T47D (cell line): ENCODE data around the gene RRP12.

Experiments
- DNase-seq, 2 experiments: peaks; one replicate each; pipeline versions ENCODE4 v3.0.0 to v3.0.0-alpha.2; 2011 to 2012; ENCODE audit warnings: low read depth in 1 of 2, low spot score in 1 of 2
- JUND ChIP-seq: IDR thresholded peaks from 2 replicates; pipeline ENCODE4 v1.6.1; 2012; ENCODE audit warnings: low read depth
- in situ Hi-C: cut with HindIII; loops from 2 replicates; pipeline ENCODE4 v1.10.0; 2016; ENCODE audit warnings: low sequenced_read_pairs, low pct_unique_long_range_greater_than_20kb

The RRP12 gene

DNA sequence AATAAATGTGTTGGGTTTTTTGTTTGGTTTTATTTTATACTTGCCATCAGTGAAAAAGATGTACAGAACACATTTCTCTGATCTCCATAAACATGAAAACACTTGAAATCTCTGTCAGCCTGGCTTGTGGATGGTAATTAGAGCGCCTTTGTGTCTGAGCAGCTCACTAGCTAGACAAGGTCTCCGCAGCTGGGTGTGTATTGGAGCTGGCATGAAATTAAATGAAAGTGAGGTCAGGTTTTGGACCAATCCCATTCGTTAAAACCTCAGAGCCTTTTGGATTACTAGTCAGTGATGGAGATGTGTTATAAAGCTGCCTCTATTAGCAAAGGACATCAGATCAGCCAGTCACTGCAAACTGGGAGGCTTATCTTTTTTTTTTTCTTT, 79.3 kb downstream of the RRP12 start:
- no peak for TF ChIP-seq JUND
- in situ Hi-C loops: no loop called here

DNA sequence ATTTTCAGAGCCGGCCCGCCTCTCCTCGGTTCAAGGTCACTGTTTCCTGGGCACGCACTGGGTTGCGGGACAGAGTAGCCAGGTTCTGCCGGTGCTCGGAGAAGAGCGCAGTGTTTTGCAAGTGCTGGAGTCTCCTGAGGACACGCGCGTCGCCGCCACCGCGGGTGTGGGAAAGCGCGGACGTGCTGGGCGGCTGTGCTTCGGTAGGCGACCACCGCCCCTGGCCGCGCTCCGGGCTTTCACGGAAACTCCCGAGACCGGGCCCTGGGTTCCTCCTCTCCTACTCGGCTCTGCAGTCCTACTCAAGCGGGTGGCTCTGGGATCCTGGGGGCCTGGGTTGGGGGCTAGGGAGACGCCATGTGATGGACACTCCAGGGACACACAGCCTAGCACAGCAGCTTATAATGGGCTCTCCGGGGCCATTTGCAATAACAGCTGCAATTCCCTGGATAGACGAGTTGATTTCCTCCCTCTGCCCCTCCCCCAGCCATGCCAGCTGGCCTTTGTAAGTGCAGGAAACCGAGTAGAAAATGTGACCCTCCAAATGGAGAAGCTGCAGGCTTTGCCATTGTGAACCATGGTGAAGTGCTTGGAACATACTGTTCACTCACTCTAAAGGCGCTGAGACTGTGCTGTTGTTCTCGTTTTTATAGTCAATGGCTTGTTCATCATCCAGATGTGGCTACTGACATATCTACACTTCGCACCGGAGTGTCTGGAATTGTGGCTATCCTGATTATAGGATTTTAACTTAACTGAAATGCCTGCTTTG, 79.9 kb downstream of the RRP12 start:
- no peak for TF ChIP-seq JUND
- DNase-seq: no peak
- in situ Hi-C loops: no loop called here

More for the DNA sequence above, 79.3 kb downstream of the RRP12 start:
- DNase-seq: no peak

DNA sequence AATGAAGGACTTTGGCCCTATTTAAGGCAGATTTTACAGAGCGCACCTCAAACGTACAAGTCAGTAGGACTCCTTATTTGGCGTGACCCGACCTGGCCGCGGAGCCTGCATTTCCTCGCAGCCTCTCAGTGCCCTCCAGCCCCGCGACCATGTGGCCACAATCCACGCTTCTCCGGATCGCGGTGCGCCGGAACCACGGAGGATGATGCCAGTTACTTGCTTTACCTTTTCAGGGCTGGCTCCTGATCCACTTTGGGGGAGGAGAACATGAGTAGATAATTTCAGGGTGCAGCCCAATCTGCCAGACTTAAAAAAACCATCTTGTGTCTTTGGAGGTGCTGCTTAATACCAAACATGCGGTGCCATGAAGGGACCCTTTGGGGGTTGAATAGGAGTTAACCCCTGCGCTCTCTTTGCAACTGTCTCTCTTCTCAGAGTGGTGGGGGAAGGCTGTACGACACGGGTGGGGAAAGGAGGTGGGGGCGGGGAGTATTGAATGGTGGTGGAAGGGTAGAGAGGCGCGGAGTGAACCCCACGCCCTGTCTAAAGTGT, 80.6 kb downstream of the RRP12 start:
- DNase-seq: no peak
- in situ Hi-C loops: no loop called here
- no peak for TF ChIP-seq JUND

DNA sequence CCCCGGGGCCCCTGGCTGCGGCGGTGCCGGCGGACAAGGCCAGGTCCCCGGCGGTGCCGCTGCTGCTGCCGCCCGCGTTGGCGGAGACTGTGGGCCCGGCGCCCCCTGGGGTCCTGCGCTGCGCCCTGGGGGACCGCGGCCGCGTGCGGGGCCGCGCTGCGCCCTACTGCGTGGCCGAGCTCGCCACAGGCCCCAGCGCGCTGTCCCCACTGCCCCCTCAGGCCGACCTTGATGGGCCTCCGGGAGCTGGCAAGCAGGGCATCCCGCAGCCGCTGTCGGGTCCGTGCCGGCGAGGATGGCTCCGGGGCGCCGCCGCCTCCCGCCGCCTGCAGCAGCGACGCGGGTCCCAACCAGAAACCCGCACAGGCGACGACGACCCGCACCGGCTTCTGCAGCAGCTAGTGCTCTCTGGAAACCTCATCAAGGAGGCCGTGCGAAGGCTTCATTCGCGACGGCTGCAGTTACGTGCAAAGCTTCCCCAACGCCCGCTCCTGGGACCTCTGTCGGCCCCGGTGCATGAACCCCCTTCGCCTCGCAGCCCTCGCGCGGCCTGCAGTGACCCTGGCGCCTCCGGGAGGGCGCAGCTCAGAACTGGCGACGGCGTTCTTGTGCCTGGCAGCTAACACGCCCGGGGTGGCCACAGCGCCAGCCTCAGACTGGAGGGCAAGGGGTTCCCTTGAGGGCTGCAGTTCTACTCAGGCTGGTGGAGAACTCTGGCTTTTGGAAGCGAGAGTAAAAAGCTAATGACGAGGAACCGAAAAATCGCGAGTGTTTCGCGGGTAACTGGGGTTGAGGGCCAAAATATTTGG, 81.3 kb downstream of the RRP12 start:
- in situ Hi-C loops: no loop called here
- no peak for TF ChIP-seq JUND
- peak in 1 of 2 experiments; percentile 57 for DNase-seq

DNA sequence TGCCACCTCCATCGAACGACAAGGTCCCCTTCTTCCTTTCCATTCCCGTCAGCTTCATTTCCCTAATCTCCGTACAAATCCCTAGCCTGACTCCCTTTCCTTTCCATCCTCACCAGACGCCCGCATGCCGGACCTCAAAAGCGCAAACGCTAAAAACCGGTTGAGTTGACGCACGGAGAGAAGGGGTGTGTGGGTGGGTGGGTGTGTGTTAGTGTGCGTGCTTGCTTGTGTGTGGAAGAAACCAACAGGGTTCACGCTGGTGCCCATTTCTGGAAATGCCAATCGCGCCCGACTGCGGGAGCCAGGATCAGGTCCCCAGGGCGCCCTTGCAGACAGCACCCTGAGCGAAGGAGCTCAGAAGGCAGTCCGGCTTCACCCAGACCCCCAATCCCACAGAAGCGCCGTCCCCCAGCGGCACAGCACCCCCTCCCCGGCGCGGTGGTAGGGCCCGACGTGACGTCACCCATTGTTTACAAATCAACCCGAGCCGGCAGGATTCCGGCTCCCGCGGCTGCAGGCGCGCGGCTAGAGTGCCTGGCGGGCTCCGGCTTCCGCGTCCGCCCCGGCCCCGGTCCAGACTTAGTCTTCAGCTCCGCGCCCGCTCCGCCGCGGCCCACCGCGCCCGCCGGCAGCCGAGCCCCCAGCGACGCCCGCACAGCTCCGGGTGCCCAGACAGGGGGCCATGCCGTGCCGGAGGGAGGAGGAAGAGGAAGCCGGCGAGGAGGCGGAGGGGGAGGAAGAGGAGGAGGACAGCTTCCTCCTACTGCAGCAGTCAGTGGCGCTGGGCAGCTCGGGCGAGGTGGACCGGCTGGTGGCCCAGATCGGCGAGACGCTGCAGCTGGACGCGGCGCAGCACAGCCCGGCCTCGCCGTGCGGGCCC, 82.1 kb downstream of the RRP12 start, which contains the start of gene FRAT1:
TSS of gene FRAT1 (plus strand) at position 500 of the 880 bp plus-strand sequence. CDS start at position 683, 183 bp downstream.
- in situ Hi-C loops: no loop called here
- peak; percentile 73 to 97 for DNase-seq
- TF ChIP-seq JUND: peak; percentile 73

DNA sequence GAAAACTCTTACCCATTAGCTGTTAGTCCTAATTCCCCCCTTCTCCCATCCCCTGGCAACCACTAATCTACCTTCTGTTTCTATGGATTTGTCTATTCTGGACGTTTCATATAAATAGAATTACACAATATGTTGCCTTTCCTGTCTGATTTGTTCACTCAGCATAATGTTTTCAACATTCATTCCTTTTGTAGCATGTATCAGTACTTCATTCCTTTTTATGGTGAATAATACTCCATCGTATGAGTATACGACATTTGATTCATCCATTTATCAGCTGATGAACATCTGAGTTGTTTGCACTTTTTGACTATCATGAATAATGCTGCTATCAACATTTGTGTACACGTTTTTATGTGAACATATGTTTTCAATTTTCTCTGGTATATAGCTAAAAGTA, 86.5 kb downstream of the RRP12 start:
- in situ Hi-C loops: no loop called here
- TF ChIP-seq JUND: no peak
- DNase-seq: no peak

DNA sequence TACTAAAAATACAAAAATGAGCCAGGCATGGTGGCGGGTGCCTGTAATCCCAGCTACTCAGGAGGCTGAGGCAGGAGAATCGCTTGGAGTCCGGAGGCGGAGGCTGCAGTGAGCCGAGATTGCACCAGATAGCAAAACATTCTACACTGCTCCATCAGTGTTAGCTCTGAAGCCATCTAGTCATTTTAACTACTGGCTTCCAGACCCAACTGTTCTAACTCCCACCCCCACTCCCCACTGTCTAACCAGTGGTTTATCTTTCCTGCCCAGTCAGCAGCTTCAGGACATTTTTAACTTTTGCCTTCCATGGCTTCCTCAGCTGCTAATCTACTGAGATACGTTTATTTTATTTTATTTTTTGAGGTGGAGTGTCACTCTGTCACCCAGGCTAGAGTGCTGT, 88.2 kb downstream of the RRP12 start:
- DNase-seq: no peak
- no peak for TF ChIP-seq JUND
- in situ Hi-C loops: no loop called here

DNA sequence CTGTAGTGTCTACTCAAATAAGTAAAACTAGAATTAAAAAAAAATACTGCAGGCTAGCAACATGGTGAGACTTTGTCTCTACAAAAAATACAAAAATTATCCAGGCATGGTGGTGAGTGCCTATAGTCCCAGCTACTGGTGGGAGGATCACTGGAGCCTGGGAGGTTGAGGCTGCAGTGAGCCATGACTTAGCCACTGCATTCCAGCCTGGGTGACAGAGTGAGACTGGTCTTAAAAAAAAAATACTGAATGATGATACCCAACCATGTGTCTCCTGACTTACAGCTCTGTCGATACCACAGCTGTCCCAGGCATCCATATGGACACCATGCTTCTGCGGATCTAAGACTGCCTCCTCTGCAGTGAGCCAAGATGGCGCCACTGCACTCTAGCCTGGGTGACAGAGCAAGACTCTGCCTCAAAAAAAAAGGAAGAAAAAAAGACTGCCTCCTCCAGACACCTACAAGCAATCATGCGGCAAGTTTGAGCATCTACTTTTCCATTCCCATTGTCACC, 90.0 kb downstream of the RRP12 start:
- in situ Hi-C loops: no loop called here
- no peak for TF ChIP-seq JUND
- no peak for DNase-seq

DNA sequence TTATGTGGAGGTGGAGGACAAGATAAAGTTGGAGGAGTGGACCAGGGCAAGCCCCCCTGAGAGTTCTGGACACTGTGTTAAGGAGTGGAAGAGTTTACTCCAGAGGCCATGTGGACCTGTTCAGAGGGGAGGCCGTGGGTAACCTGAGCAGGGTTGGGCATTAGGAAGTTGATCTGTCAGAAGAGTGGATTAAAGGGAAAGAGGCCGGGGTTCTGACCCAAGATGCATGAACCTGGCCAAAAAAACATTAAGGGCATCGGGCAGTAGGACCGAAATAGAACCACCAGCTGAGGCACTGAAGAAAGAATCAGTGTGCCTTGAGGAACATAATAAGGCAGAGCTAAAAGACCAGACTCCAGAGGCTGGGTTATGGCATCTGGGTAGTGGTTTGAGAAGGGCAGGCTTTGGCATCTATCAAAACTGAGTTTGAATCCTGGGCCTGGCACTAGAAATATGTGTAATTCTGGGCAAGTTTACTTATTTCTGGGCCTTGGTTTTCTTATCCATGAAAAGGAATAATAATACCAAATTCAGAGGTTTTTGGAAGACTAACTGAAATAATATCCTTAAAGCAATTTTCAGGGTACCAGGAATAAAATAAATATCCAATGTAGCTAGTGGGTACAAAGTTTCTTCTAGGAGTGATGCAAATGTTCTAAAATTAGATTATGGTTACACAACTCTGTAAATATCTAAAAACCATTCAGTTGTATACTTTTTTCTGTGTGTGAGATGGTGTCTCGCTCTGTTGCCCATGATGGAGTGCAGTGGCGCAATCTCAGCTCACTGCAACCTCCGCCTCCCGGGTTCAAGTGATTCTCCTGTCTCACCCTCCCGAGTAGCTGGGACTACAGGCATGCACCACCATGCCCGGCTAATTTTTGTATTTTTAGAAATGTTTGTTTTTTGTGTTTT, 93.0 kb downstream of the RRP12 start:
- DNase-seq: no peak
- in situ Hi-C loops: no loop called here
- no peak for TF ChIP-seq JUND

DNA sequence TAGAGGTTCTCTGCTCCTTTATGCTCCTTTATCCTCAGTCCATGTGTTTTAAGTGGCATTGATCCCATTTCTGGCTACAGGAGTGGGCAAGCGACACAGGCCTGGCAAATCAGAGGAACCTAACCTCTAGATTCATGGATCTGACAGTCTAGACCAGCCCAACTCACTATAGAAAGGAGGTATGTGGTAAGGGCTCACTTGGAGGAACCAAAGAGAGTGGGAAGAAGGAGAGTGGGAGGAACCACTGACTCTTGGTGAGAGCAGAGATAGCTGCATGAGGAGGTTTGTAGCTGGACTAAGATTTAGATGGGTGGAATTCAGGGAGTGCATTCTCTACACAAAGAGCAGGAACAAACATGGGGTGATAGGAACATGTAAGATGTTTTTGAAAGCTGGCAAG, 93.7 kb downstream of the RRP12 start:
- in situ Hi-C loops: no loop called here
- no peak for DNase-seq
- TF ChIP-seq JUND: no peak
